Measurements from ENCODE around the gene EBF3.

DNA sequence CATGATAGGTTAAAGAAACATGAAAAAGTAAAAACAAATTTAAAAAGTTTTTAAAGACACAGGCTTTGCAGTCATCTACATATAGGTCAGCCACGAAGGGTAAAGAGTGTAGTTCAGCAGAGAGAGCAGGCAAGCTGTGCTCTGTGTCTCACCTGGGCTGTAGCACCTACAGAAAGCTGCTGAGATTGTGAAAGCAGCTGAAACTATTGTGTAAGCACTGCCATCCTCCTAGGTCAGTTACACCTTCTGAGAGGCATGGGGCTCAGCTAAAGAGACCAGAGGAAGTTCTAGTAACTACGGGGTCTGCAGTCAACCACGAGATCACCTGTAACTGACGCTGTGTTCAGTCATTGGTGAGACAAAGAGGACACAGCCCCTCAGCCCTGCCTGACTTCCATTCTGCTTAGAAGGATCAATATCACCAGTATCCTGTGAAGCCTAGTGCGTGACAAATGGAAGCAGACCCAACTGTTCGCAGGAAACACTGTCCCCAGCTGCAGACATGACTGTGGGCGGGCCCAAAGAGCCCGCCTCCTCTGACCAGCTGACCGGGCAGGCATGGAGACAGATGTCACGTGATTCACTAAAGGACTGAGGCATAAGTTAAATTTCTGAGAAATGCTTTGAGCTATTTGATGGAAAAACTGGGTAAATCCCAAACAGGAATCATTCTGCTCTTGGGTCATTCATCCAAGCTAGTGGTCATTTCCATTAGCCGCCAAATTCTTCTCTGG is 87.9 kb downstream of the EBF3 start:
- TF ChIP-seq, protein P1, sequence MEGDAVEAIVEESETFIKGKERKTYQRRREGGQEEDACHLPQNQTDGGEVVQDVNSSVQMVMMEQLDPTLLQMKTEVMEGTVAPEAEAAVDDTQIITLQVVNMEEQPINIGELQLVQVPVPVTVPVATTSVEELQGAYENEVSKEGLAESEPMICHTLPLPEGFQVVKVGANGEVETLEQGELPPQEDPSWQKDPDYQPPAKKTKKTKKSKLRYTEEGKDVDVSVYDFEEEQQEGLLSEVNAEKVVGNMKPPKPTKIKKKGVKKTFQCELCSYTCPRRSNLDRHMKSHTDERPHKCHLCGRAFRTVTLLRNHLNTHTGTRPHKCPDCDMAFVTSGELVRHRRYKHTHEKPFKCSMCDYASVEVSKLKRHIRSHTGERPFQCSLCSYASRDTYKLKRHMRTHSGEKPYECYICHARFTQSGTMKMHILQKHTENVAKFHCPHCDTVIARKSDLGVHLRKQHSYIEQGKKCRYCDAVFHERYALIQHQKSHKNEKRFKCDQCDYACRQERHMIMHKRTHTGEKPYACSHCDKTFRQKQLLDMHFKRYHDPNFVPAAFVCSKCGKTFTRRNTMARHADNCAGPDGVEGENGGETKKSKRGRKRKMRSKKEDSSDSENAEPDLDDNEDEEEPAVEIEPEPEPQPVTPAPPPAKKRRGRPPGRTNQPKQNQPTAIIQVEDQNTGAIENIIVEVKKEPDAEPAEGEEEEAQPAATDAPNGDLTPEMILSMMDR (conservative IDR thresholded peaks at IDR 0.05; ENCODE audit: low read depth in 2 of 2), result no peak
- TF ChIP-seq, protein P2, sequence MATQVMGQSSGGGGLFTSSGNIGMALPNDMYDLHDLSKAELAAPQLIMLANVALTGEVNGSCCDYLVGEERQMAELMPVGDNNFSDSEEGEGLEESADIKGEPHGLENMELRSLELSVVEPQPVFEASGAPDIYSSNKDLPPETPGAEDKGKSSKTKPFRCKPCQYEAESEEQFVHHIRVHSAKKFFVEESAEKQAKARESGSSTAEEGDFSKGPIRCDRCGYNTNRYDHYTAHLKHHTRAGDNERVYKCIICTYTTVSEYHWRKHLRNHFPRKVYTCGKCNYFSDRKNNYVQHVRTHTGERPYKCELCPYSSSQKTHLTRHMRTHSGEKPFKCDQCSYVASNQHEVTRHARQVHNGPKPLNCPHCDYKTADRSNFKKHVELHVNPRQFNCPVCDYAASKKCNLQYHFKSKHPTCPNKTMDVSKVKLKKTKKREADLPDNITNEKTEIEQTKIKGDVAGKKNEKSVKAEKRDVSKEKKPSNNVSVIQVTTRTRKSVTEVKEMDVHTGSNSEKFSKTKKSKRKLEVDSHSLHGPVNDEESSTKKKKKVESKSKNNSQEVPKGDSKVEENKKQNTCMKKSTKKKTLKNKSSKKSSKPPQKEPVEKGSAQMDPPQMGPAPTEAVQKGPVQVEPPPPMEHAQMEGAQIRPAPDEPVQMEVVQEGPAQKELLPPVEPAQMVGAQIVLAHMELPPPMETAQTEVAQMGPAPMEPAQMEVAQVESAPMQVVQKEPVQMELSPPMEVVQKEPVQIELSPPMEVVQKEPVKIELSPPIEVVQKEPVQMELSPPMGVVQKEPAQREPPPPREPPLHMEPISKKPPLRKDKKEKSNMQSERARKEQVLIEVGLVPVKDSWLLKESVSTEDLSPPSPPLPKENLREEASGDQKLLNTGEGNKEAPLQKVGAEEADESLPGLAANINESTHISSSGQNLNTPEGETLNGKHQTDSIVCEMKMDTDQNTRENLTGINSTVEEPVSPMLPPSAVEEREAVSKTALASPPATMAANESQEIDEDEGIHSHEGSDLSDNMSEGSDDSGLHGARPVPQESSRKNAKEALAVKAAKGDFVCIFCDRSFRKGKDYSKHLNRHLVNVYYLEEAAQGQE (IDR thresholded peaks at IDR 0.05; ENCODE audit: unreplicated experiment), result no peak
- no peak for TF ChIP-seq EZH2 (IDR thresholded peaks at IDR 0.05; ENCODE audit: low read depth, unreplicated experiment)
- no peak for TF ChIP-seq POLR2AphosphoS5 (IDR thresholded peaks at IDR 0.05; ENCODE audit: low read depth)
- TF ChIP-seq EZH2phosphoT487 (IDR thresholded peaks at IDR 0.05; ENCODE audit: unreplicated experiment), result no peak
- no peak for TF ChIP-seq STAT1 (IDR thresholded peaks at IDR 0.05; ENCODE audit: unreplicated experiment)
- no peak for TF ChIP-seq CREB1 (CRISPR knock-in tag; IDR thresholded peaks at IDR 0.05; ENCODE audit: low read depth)
- TF ChIP-seq JUNB (IDR thresholded peaks at IDR 0.05; ENCODE audit: unreplicated experiment), result no peak
